Activated CD4-positive, alpha-beta memory T cell treated with anti-CD3 and anti-CD28 coated beads for 36 hours (primary cell): ENCODE measurements around the gene GPR35. TPM values are rescaled to one million over a fixed set of nuclear protein-coding genes. Genes with fewer than 3 reads are reported as not detected.

Experiments used
- total RNA-seq, 2 experiments: library from RNA; stranded (reverse); gene quantifications; one replicate each; pipeline ENCODE4 v1.2.3, GENCODE V29; 2021

GPR35 gene
- total RNA-seq, 2 experiments from 2014 or later: 3.4 to 4.7 TPM

Other genes with a start within 250 kb of the GPR35 start
- gene GPC1, start 189.8 kb upstream of the GPR35 start, total RNA-seq: 1 to 10 TPM; 4.7 to 4.9 TPM
- gene ANKMY1, start 67.5 kb upstream of the GPR35 start, total RNA-seq: 10 to 100 TPM; 18.4 to 19.1 TPM
- 1 to 10 TPM; 4.1 to 4.2 TPM for gene DUSP28, start 65.1 kb upstream of the GPR35 start, total RNA-seq
- gene RNPEPL1, start 57.0 kb upstream of the GPR35 start, total RNA-seq: 10 to 100 TPM; 55.2 to 56.0 TPM
- gene CAPN10, start 38.7 kb upstream of the GPR35 start, total RNA-seq: 10 to 100 TPM; 32.6 to 33.9 TPM
- gene AQP12B, start 57.4 kb downstream of the GPR35 start, total RNA-seq: not detected
- not detected for gene AQP12A, start 66.4 kb downstream of the GPR35 start, total RNA-seq
- 1 to 10 TPM; 3.3 to 3.8 TPM for gene KIF1A, start 194.7 kb downstream of the GPR35 start, total RNA-seq
- not detected for gene AGXT, start 243.3 kb downstream of the GPR35 start, total RNA-seq